HUES48 (cell line): ENCODE data around the gene RGS7.
"Not testable (repeated sequence)": the region's sequence is repeated elsewhere in the genome, so short reads cannot be mapped to it uniquely, and the experiment has no call there.

Experiments
- H3K27ac ChIP-seq: one replicate; pipeline ENCODE4 v1.7.0; 2013; ENCODE audit warnings: low read depth, low read length, inconsistent platforms
- H3K27me3 ChIP-seq: 2 replicates; pipeline ENCODE4 v1.6.1; 2013; ENCODE audit warnings: mild to moderate bottlenecking, low read length; ENCODE audit not compliant: control insufficient read depth, insufficient read depth
- H3K36me3 ChIP-seq: 2 replicates; pipeline ENCODE4 v1.6.1; 2013; ENCODE audit warnings: low read length; ENCODE audit not compliant: control insufficient read depth, insufficient read depth
- H3K4me1 ChIP-seq: 2 replicates; pipeline ENCODE4 v1.6.1; 2013; ENCODE audit warnings: mild to moderate bottlenecking, low read length; ENCODE audit not compliant: control insufficient read depth, insufficient read depth
- H3K4me3 ChIP-seq: 2 replicates; pipeline ENCODE4 v1.5.1; 2013; ENCODE audit warnings: mild to moderate bottlenecking, low read depth, low read length
- H3K9ac ChIP-seq: 2 replicates; pipeline ENCODE4 v1.6.1; 2013; ENCODE audit warnings: mild to moderate bottlenecking, low read depth, low read length, moderate library complexity
- H3K9me3 ChIP-seq: 2 replicates; pipeline ENCODE4 v1.6.1; 2013; ENCODE audit warnings: low read length; ENCODE audit not compliant: control insufficient read depth, insufficient read depth

The RGS7 gene

GRCh38 chr1:241088075-241088474, 268.9 kb downstream of the RGS7 start:
- H3K27me3 ChIP-seq, H3K4me3 ChIP-seq: not testable (repeated sequence)

GRCh38 chr1:241086686-241087085, 270.3 kb downstream of the RGS7 start:
- no peaks in the 10 kb centered on the region for H3K9me3 ChIP-seq

More at GRCh38 chr1:241088075-241088474, 268.9 kb downstream of the RGS7 start:
- not testable (repeated sequence) for H3K9me3 ChIP-seq, H3K36me3 ChIP-seq, H3K4me1 ChIP-seq, H3K27ac ChIP-seq, H3K9ac ChIP-seq

GRCh38 chr1:241083285-241083684, 273.7 kb downstream of the RGS7 start:
- Histone ChIP-seq H3K27me3 (no peaks in the 10 kb centered on the region), H3K4me1 (peaks cover 7% of the 10 kb centered on the region; the same call in 1 of the 2 replicates), H3K36me3 (no peaks in the 10 kb centered on the region), H3K27ac (no peak overlapping the region), H3K9ac (no peak overlapping the region), H3K9me3 (no peaks in the 10 kb centered on the region), H3K4me3 (no peak overlapping the region)

More at GRCh38 chr1:241086686-241087085, 270.3 kb downstream of the RGS7 start:
- no peak overlapping the region for H3K9ac ChIP-seq
- H3K27me3 ChIP-seq, result no peaks in the 10 kb centered on the region
- H3K36me3 ChIP-seq, result no peaks in the 10 kb centered on the region
- H3K4me1 ChIP-seq, result no peaks in the 10 kb centered on the region
- H3K4me3 ChIP-seq, result no peak overlapping the region
- H3K27ac ChIP-seq, result no peak overlapping the region

- H3K27me3 ChIP-seq, result no peaks in the 10 kb centered on the region
- no peak overlapping the region for H3K4me3 ChIP-seq
- H3K9me3 ChIP-seq, result no peaks in the 10 kb centered on the region
- H3K4me1 ChIP-seq, result peaks cover 7% of the 10 kb centered on the region; the same call in 1 of the 2 replicates
- H3K27ac ChIP-seq, result no peak overlapping the region
- H3K36me3 ChIP-seq, result no peaks in the 10 kb centered on the region
- H3K9ac ChIP-seq, result no peak overlapping the region
Observed at GRCh38 chr1:241081473-241081872, 275.5 kb downstream of the RGS7 start.

GRCh38 chr1:241079459-241079858, 277.5 kb downstream of the RGS7 start:
- Histone ChIP-seq H3K9ac (no peak overlapping the region), H3K27ac (no peak overlapping the region), H3K36me3 (no peaks in the 10 kb centered on the region), H3K27me3 (no peaks in the 10 kb centered on the region), H3K4me3 (no peak overlapping the region), H3K4me1 (peaks cover 10% of the 10 kb centered on the region; the same call in 1 of the 2 replicates), H3K9me3 (no peaks in the 10 kb centered on the region)

- H3K27me3 ChIP-seq, result no peaks in the 10 kb centered on the region
- no peak overlapping the region for H3K9ac ChIP-seq
- H3K4me1 ChIP-seq, result peaks cover 14% of the 10 kb centered on the region; the same call in 1 of the 2 replicates
- H3K9me3 ChIP-seq, result no peaks in the 10 kb centered on the region
- H3K4me3 ChIP-seq, result no peak overlapping the region
- no peak overlapping the region for H3K27ac ChIP-seq
- no peaks in the 10 kb centered on the region for H3K36me3 ChIP-seq
Observed at GRCh38 chr1:241079047-241079446, 278.0 kb downstream of the RGS7 start.

- no peaks in the 10 kb centered on the region for H3K27me3 ChIP-seq
- peaks cover 14% of the 10 kb centered on the region; the same call in 1 of the 2 replicates for H3K4me1 ChIP-seq
- H3K4me3 ChIP-seq, result no peak overlapping the region
- no peak overlapping the region for H3K27ac ChIP-seq
- no peaks in the 10 kb centered on the region for H3K36me3 ChIP-seq
- no peak overlapping the region for H3K9ac ChIP-seq
- H3K9me3 ChIP-seq, result no peaks in the 10 kb centered on the region
Observed at GRCh38 chr1:241077386-241078147, 279.4 kb downstream of the RGS7 start.

GRCh38 chr1:241074507-241074906, 282.5 kb downstream of the RGS7 start:
- no peaks in the 10 kb centered on the region for H3K9me3 ChIP-seq
- H3K27me3 ChIP-seq, result no peaks in the 10 kb centered on the region
- H3K4me3 ChIP-seq, result no peak overlapping the region
- H3K36me3 ChIP-seq, result no peaks in the 10 kb centered on the region
- H3K27ac ChIP-seq, result no peak overlapping the region
- 0 out of 2 replicates have a peak overlapping the region, but pooled peaks have one; percentile 25 for H3K9ac ChIP-seq
- H3K4me1 ChIP-seq, result peaks cover 14% of the 10 kb centered on the region; the same call in 1 of the 2 replicates

- Histone ChIP-seq H3K4me1 (peaks cover 19% of the 10 kb centered on the region), H3K27ac (no peak overlapping the region), H3K9ac (no peak overlapping the region), H3K27me3 (no peaks in the 10 kb centered on the region), H3K4me3 (no peak overlapping the region), H3K36me3 (no peaks in the 10 kb centered on the region), H3K9me3 (no peaks in the 10 kb centered on the region)
Observed at GRCh38 chr1:241068359-241068758, 288.6 kb downstream of the RGS7 start.

GRCh38 chr1:241063276-241063675, 293.7 kb downstream of the RGS7 start:
- H3K27ac ChIP-seq, result peak overlapping the region; percentile 10

GRCh38 chr1:241061062-241061461, 295.9 kb downstream of the RGS7 start:
- H3K27me3 ChIP-seq, result no peaks in the 10 kb centered on the region
- H3K9me3 ChIP-seq, result no peaks in the 10 kb centered on the region
- no peaks in the 10 kb centered on the region for H3K36me3 ChIP-seq
- H3K4me3 ChIP-seq, result no peak overlapping the region
- no peak overlapping the region for H3K9ac ChIP-seq
- peaks cover 15% of the 10 kb centered on the region for H3K4me1 ChIP-seq
- no peak overlapping the region for H3K27ac ChIP-seq

More at GRCh38 chr1:241063276-241063675, 293.7 kb downstream of the RGS7 start:
- Histone ChIP-seq H3K27me3 (no peaks in the 10 kb centered on the region), H3K4me1 (peaks cover 28% of the 10 kb centered on the region), H3K4me3 (no peak overlapping the region), H3K9ac (no peak overlapping the region), H3K36me3 (no peaks in the 10 kb centered on the region), H3K9me3 (no peaks in the 10 kb centered on the region)
